GM18507 (cell line): Measurements from ENCODE around the gene PODXL2.

Experiments
- DNase-seq: peaks from one replicate; pipeline ENCODE4 v3.0.0; 2011; ENCODE audit warnings: low read depth; ENCODE audit not compliant: insufficient read length; ENCODE audit errors: extremely low spot score
- FAIRE-seq: peaks from 2 replicates; lab custom pipeline; 2011; peaks lifted over from hg19 to GRCh38; lab: Jason Lieb, UNC

The PODXL2 gene

GRCh38 chr3:127714866-127715265 is 85.9 kb downstream of the PODXL2 start:
- no peak for DNase-seq
- no peak for FAIRE-seq

- DNase-seq (no peak), FAIRE-seq (no peak)
Observed at GRCh38 chr3:127715532-127715931, 86.5 kb downstream of the PODXL2 start.

GRCh38 chr3:127716384-127716783 is 87.4 kb downstream of the PODXL2 start:
- no peak for DNase-seq
- no peak for FAIRE-seq

GRCh38 chr3:127717357-127718244 is 88.6 kb downstream of the PODXL2 start:
- no peak for DNase-seq
- no peak for FAIRE-seq

- no peak for FAIRE-seq
Observed at GRCh38 chr3:127718245-127718915, 89.4 kb downstream of the PODXL2 start.

GRCh38 chr3:127718916-127719290 is 89.9 kb downstream of the PODXL2 start:
- no peak for DNase-seq
- no peak for FAIRE-seq

More at GRCh38 chr3:127718245-127718915, 89.4 kb downstream of the PODXL2 start:
- no peak for DNase-seq

- FAIRE-seq (no peak), DNase-seq (no peak)
Observed at GRCh38 chr3:127719369-127719768, 90.4 kb downstream of the PODXL2 start.

GRCh38 chr3:127720161-127720823 is 91.3 kb downstream of the PODXL2 start:
- DNase-seq (no peak), FAIRE-seq (no peak)

- DNase-seq, result no peak
- no peak for FAIRE-seq
Observed at GRCh38 chr3:127720985-127721935, 92.3 kb downstream of the PODXL2 start.

GRCh38 chr3:127722091-127722784 is 93.3 kb downstream of the PODXL2 start:
- FAIRE-seq, result no peak

More at GRCh38 chr3:127722091-127722784, 93.3 kb downstream of the PODXL2 start:
- DNase-seq, result no peak
